Heart left ventricle (tissue), 13 donors: ENCODE measurements around the gene MPC2.

ENCODE experiments used
- POLR2A ChIP-seq, 2 donors: fragments of 450-650 bp; IDR thresholded peaks; one replicate each; pipeline ENCODE4 v1.6.1; 2017; ENCODE audit warnings: antibody characterized with exemption in 2 of 2, mild to moderate bottlenecking in 2 of 2, moderate library complexity in 2 of 2
- TF ChIP-seq, protein P1 (sequence below), 12 donors: fragments of 200-600 bp; sonication (generic) in 4 of 12; IDR thresholded peaks; one replicate each; pipeline versions ENCODE4 v1.5.0 to v1.8.0; 2018 to 2022; ENCODE audit warnings: antibody characterized with exemption in 12 of 12, mild to moderate bottlenecking in 5 of 12
- donor health status: ischemic (EF 13 %, LVEDD 7.1; RV severe dilation, severe dysfunction).
- donor health status: DM: no; HTN: yes; CAD: no.
- donor health status: DM: no; HTN: no; CAD: no.
- donor health status: ischemic (EF 25% LVEDD 6.9; RV normal size, moderate dysfunction).
- donor health status: ischemic (EF 25% LVEDD 5.7; RV mildly dilated, moderate dysfunction).
- donor health status: ischemic (EF 35%, LVEDD 5.7; RV mildly dilated, moderate dysfunction).
- donor health status: nonischemic (EF 11% LVEDD 7.7; RV severe dilation, severe dysfunction).
- donor health status: DM: yes; HTN: yes; CAD: no.
- donor health status: PGD.
- donor health status: ischemic (EF 29% LVEDD 5.4; RV normal size, mild dysfunction).
- donor health status: nonischemic (EF 23%, LVEDD 6.1; RV moderate dilation, normal function).

DNA sequence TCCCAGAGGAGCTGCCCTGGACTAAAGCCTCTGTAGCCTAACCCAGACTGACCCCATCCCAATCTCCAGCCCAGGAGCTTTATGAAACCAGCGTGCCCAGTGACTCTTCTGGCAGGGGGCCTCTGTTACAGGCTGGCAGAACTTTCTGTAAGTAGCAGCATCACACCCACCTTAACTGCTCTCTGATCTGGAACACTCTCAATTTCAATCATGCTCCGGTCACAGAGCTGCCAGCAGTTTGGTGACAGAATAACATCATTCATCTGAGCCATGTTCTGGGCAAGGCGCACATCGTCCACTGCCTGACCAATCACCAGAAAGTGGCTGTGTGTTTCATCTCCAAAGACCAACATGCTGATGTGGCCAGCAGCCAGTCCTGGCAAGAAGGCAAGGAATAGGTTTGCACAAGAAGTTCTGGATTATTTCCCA is 37.6 kb downstream of the MPC2 start:
- TF ChIP-seq POLR2A (IDR thresholded peaks at IDR 0.05) = no peak
- TF ChIP-seq, protein P1, sequence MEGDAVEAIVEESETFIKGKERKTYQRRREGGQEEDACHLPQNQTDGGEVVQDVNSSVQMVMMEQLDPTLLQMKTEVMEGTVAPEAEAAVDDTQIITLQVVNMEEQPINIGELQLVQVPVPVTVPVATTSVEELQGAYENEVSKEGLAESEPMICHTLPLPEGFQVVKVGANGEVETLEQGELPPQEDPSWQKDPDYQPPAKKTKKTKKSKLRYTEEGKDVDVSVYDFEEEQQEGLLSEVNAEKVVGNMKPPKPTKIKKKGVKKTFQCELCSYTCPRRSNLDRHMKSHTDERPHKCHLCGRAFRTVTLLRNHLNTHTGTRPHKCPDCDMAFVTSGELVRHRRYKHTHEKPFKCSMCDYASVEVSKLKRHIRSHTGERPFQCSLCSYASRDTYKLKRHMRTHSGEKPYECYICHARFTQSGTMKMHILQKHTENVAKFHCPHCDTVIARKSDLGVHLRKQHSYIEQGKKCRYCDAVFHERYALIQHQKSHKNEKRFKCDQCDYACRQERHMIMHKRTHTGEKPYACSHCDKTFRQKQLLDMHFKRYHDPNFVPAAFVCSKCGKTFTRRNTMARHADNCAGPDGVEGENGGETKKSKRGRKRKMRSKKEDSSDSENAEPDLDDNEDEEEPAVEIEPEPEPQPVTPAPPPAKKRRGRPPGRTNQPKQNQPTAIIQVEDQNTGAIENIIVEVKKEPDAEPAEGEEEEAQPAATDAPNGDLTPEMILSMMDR (IDR thresholded peaks at IDR 0.05) = no peak
